Dedifferentiated amniotic fluid mesenchymal stem cell (primary cell): ENCODE data around the gene C1QTNF9.
"Not testable (repeated sequence)": the region's sequence is repeated elsewhere in the genome, so short reads cannot be mapped to it uniquely, and the experiment has no call there.

ENCODE experiments used
- DNase-seq: peaks from one replicate; pipeline ENCODE4 v3.0.0-alpha.2; 2016; ENCODE audit errors: extremely low spot score

Gene C1QTNF9

DNA sequence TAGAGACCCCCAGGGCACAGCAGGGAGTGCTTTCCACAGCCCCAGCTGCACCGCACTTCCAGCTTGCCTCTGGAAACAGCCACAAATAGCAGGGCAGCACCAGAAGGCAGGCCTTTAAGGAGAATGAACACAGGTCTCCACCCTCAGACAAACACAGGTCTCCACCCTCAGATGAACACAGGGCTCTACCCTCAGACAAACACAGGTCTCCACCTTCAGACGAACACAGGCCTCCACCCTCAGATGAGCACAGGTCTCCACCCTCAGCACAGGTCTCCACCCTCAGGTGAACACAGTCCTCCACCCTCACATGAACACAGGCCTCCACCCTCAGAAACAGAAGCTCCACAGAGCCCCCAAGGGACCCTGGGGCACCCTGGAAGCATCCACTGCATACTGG lies 51.7 kb downstream of the C1QTNF9 start:
- no peak for DNase-seq

DNA sequence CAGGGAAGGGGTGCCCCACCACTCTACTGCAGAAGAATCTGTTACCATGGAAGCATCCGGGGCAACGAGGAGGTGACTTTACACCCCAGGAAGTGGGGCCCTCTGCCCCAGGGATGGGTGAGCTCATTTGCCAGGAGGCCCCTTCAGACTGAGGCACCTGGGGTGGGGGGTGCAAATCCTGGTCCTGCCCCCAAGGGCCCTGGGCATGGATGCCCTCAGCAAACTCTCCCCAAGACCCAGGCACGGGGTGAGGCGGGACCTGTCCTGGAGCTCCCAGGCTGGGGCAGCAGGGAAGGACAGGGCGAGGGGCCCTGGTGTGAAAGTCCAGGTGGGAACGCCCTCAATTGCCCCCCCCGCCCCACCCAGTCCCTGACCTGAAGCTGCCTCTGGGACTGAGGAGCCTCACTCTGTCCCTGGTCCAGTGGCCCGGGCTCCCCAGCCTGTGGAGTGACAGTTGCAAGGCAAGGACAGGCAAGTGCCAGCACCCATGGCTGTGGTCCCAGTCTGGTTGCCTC lies 52.5 kb downstream of the C1QTNF9 start:
- no peak for DNase-seq

DNA sequence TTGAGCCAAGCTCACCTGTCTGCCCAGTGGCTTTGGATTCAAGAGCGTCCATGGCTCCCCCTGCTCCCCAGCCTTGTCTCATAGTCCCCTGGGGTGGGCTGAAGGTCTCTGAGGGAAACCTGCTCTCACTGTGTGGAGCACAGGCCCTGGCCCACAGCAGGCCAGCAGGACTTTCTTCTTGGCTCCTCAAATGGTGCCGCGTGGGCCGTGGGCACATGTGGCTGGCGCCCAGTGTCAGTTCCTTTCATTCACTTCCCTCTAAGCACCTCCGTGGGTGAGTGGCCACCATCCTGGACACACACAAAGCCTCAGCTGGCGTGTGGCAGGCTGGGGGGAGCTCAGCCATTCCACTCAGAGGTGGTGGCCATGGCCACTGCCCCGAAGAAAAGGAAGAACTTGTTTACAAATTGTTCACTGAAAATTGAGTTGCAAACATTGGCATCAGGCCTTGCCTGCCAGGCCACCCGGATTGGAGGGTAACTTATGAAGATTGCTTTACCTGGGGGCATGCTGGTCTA lies 53.1 kb downstream of the C1QTNF9 start:
- DNase-seq: no peak

DNA sequence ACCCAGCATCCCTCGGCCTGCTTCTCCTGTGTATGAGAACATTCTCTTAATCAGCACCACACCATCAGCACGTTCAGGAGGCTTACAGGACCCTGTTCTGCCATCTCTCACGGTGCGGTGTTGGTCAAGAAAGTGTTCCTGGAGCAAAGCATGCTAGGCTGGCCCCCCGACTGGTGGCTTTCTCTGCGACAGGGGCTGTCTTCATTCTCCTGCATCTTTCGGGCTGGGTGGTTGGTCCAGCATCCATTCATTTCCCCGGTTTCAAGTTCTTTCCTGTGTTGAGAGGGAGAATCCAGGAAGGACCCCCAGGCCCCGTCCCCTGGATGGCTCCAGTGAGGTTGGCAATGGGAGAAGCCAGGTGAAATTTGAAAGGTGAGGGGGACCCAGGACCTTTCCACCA lies 55.8 kb downstream of the C1QTNF9 start:
- DNase-seq: no peak

DNA sequence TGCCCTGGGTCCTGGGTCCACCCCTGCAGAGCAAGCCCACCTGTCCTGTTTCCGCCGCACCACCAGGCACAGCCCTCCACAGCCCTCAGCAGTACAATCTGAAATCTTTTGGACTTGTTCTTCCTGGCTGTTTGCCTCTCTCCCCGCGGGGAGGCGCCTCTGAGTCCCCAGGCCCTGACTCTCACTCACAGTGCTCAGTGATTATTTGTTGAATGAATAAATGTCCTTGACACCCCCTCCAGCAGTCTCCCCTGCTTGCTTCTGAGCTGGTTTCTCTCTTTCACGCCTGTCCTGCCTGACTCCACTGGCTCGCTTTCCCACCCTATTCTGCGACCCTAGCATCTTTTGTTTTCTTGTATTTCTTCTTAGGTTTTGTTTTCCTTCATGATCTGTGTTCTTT lies 56.9 kb downstream of the C1QTNF9 start:
- not testable (repeated sequence) for DNase-seq

DNA sequence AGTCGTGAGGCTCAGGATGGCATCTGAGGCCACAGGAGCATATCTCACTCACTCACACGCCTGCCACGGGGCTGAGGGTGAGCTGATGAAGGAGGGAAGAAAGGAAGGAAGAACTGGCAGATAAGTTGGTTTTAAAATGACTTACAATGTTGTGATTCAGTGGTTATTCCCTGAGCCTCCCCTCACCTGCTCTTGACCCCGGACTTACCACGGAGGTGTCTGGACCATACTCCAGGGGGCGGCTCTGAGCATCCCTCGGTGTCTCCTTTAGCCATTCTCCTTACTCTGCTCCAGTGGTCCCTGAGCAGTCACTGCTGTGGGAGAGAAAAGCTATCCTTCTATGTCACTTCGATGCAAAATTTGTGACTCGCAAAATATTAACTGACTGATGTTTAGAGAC lies 61.9 kb downstream of the C1QTNF9 start:
- DNase-seq: not testable (repeated sequence)
